Measurements from ENCODE around the gene TBX18. TPM values are rescaled to one million over a fixed set of nuclear protein-coding genes. Genes with fewer than 3 reads are reported as not detected.

Gene TBX18
- total and polyA plus RNA-seq, 9 of the 15 experiments (the other 6 are each of a cell fraction or from before 2014, with no cell fraction given): 4.0 to 36.1 (median 20.7) TPM

GRCh38 chr6:84772428-84773132 lies 8.2 kb upstream of the TBX18 start:
- Histone ChIP-seq H4K20me1 (replicated peaks; ENCODE audit: control insufficient read depth, insufficient read depth, low read length) (no peaks in the 10 kb centered on the region), H3K4me2 (ENCODE audit: insufficient read depth, low read length) (no peak overlapping the region), H3K27ac (ENCODE audit: extremely low read depth, low read depth, low read length) (no peak overlapping the region), H3K27me3 (ENCODE audit: control insufficient read depth in 2 of 2, insufficient read depth in 2 of 2, low read length in 2 of 2) (no peaks in the 10 kb centered on the region; a peak in 1 of 5 replicates), H2AFZ (ENCODE audit: low read depth, low read length) (no peak overlapping the region), H3K4me3 (no peak overlapping the region), H3K79me2 (ENCODE audit: control insufficient read depth, insufficient read depth, low read length) (no peaks in the 10 kb centered on the region), H3K4me1 (replicated peaks in 1 of 2; ENCODE audit: control insufficient read depth in 2 of 2, insufficient read depth in 2 of 2, low read length in 2 of 2) (peaks cover 3 to 22% of the 10 kb centered on the region in 2 experiments; a peak in 2 of 5 replicates), H3K9me1 (ENCODE audit: control insufficient read depth, insufficient read depth, low read length) (no peaks in the 10 kb centered on the region), H3K9ac (ENCODE audit: insufficient read depth in 1 of 2, low read depth in 2 of 2, low read length in 2 of 2) (no peak overlapping the region), H3K36me3 (ENCODE audit: control insufficient read depth, insufficient read depth, low read length) (no peaks in the 10 kb centered on the region), H3K9me3 (replicated peaks; ENCODE audit: control insufficient read depth, insufficient read depth, low read depth, low read length) (no peaks in the 10 kb centered on the region)
- intact Hi-C loops (cut with micrococcal nuclease) (loop anchor here (10.0 kb wide), 1 partner anchor 192 kb away; no protein-coding TSS in a partner anchor), in situ Hi-C loops (cut with MboI) (loop anchor here (25.0 kb wide), 2 partner anchors 885 to 1915 kb away; no protein-coding TSS in a partner anchor)
- ATAC-seq (no peak), FAIRE-seq (no peak), DNase-seq (ENCODE audit: extremely low read depth in 1 of 4, low spot score in 3 of 4) (no peak)
- POLR2A ChIA-PET: interaction anchor here (6.3 kb wide), 1 partner anchor 9 kb away, joined by 35 read pairs; the partner anchor contains the start of gene TBX18
- 81% methylated on average over 23 of the region's 35 CpGs for WGBS (ENCODE audit: insufficient coverage, low coverage, missing lambda C conversion rate)
- TF ChIP-seq SETDB1 (IDR thresholded peaks at IDR 0.05; ENCODE audit: low read length) (no peak), ZNF445 (CRISPR knock-in tag; IDR thresholded peaks at IDR 0.05; ENCODE audit: low read depth) (no peak), NR2F6 (CRISPR knock-in tag; IDR thresholded peaks at IDR 0.05) (no peak), ZBTB43 (CRISPR knock-in tag; IDR thresholded peaks at IDR 0.05) (no peak), ELF2 (CRISPR knock-in tag; IDR thresholded peaks at IDR 0.05) (no peak), ZNF23 (CRISPR knock-in tag; IDR thresholded peaks at IDR 0.05) (no peak), CREM (IDR thresholded peaks at IDR 0.05; ENCODE audit: low read depth) (no peak), ZNF586 (CRISPR knock-in tag; conservative IDR thresholded peaks at IDR 0.05) (no peak), ID3 (CRISPR knock-in tag; IDR thresholded peaks at IDR 0.05) (no peak), ID3 (tag; IDR thresholded peaks at IDR 0.05) (no peak), SRF (CRISPR knock-in tag; IDR thresholded peaks at IDR 0.05) (no peak), MTA3 (IDR thresholded peaks at IDR 0.05; ENCODE audit: borderline replicate concordance) (no peak), KLF13 (tag; IDR thresholded peaks at IDR 0.05; ENCODE audit: borderline replicate concordance, low read depth) (no peak), XRCC3 (IDR thresholded peaks at IDR 0.05) (no peak), TAF1 (IDR thresholded peaks at IDR 0.05; ENCODE audit: control insufficient read depth, extremely low read depth, insufficient read depth, low read length, severe bottlenecking) (no peak), ETV6 (IDR thresholded peaks at IDR 0.05; ENCODE audit: borderline replicate concordance in 1 of 2, low read depth in 2 of 2, low read length in 1 of 2) (no peak), ETV6 (CRISPR knock-in tag; IDR thresholded peaks at IDR 0.05; ENCODE audit: borderline replicate concordance) (no peak), POLR2H (tag; IDR thresholded peaks at IDR 0.05; ENCODE audit: low read depth) (no peak), ILK (tag; IDR thresholded peaks at IDR 0.05; ENCODE audit: borderline replicate concordance, low read depth) (no peak), HNRNPL (IDR thresholded peaks at IDR 0.05; ENCODE audit: low read depth, low read length) (no peak)
- CTCF ChIA-PET (ENCODE audit: low intra/inter-chr PET ratio): interaction anchor here (0.7 kb wide), 1 partner anchor 133 kb away, joined by 5 read pairs; no protein-coding TSS in a partner anchor
- BruUV-seq (replicated peaks): no TSS peak
